ENCODE results near the gene OSBPL9.

The OSBPL9 gene

DNA sequence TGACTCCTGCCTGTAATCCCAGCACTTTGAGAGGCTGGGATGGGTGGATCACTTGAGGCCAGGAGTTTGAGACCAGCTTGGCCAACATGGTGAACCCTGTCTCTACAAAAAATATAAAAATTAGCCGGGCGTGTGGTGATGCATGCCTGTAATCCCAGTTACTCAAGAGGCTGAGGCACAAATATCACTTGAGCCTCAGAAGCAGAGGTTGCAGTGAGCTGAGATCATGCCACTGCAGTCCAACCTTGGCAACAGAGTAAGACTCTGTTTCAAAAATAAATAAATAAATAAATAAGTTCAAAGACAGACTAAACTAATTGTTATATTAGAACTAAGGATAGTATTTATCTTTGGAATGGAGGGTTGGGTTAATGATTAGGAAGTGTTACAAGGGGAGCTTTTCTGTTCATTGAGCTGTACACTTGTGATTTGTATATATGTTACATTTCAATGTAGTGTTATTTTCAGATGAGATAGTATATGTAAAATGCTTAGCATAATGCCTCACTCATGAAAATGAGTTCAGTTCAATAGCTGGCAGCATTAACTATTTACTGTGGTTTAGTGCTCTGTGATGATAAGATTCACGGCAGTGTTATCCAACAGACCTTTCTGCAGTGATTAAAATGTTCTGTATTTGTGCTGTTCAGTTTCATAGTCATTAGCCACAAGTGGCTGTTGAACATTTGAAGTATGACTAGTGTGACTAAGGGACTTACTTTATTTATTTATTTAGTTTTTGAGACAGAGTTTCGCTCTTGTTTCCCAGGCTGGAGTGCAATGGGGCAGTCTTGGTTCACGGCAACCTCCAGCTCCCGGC is 47.7 kb downstream of the OSBPL9 start:
- no peak overlapping the region for H3K27ac ChIP-seq
- TF ChIP-seq, protein P1, sequence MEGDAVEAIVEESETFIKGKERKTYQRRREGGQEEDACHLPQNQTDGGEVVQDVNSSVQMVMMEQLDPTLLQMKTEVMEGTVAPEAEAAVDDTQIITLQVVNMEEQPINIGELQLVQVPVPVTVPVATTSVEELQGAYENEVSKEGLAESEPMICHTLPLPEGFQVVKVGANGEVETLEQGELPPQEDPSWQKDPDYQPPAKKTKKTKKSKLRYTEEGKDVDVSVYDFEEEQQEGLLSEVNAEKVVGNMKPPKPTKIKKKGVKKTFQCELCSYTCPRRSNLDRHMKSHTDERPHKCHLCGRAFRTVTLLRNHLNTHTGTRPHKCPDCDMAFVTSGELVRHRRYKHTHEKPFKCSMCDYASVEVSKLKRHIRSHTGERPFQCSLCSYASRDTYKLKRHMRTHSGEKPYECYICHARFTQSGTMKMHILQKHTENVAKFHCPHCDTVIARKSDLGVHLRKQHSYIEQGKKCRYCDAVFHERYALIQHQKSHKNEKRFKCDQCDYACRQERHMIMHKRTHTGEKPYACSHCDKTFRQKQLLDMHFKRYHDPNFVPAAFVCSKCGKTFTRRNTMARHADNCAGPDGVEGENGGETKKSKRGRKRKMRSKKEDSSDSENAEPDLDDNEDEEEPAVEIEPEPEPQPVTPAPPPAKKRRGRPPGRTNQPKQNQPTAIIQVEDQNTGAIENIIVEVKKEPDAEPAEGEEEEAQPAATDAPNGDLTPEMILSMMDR (IDR thresholded peaks at IDR 0.05) = no peak
- TF ChIP-seq ZFX (IDR thresholded peaks at IDR 0.05; ENCODE audit: borderline replicate concordance) = no peak

DNA sequence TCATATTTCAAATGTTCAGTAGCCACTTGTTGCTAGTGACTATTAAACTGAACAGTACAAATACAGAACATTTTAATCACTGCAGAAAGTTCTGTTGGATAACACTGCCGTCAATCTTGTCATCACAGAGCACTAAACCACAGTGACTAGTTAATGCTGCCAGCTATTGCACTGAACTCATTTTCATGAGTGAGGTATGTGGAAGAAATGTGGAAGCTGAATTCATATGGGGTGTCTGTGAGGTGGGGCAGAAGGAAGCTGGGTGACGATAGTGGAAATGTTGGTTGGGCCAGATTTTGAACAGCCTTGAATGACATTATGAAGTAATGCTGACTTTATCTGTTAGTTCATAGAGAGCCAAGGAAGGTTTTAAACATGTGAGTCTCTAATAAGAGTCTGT is 49.6 kb downstream of the OSBPL9 start:
- no peak overlapping the region for H3K27ac ChIP-seq
- no peak for TF ChIP-seq ZFX (IDR thresholded peaks at IDR 0.05; ENCODE audit: borderline replicate concordance)
- TF ChIP-seq, protein P1 (IDR thresholded peaks at IDR 0.05) = no peak

DNA sequence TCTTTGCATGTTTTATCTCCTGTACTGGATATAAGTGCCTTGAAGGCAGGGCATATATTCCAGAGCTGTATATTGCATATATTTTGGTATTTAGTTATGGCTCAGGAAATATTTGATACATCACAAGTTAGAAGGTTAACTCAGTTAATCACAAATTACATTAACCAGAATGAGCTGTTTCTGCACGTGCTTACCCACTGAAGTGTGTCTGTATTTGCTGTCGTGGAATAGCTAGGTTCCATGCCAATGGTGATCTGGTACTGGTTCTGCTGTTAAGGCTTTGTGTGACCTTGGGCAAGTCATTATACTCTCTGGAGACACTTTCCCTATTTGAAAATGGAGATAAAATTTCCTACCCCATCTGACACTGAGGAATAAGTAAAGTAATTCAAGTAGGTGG is 50.7 kb downstream of the OSBPL9 start:
- no peak overlapping the region for H3K27ac ChIP-seq
- TF ChIP-seq, protein P1 (IDR thresholded peaks at IDR 0.05) = no peak

DNA sequence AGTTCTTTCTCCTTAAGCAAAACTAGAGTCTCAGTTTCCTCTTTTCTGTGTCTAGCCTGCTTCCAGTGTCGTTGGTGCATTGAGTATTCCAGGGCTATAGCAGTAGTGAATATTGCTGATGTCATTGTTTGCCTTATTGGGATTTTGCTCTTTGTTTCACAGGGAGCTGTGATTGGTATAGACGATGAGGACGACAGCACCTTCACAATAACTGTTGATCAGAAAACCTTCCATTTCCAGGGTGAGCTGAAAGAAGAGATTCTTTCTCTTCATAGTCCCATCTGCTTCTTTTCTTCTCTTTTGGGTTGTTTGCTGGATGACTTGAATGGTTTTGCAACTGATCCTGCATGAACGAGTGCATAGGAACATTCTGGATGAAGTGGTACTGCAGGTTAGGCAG is 52.4 kb downstream of the OSBPL9 start:
- peak overlapping the region; percentile 57 for H3K27ac ChIP-seq
- no peak for TF ChIP-seq ZFX (IDR thresholded peaks at IDR 0.05; ENCODE audit: borderline replicate concordance)
- TF ChIP-seq, protein P1 (IDR thresholded peaks at IDR 0.05) = no peak

DNA sequence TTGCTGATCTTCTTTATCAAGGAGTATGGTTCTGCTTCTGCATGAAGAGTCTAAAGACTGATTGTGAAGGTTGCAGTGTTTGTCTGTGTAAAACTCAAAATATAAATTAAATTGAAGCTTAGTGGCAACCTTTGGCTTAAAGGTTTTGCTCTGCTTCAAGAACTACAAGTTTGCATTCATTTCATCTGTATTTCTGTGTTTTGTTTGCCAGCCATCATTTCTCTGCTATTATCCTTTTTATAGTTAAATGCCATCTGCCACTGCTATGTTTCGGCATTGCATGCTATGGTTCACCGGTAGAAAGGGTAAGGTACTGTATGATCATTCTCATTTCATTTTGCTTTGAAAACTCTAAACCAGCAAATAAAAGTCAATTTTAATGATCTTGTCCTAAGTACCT is 52.9 kb downstream of the OSBPL9 start:
- TF ChIP-seq, protein P1 (IDR thresholded peaks at IDR 0.05) = no peak
- peak overlapping the region; percentile 57 for H3K27ac ChIP-seq

DNA sequence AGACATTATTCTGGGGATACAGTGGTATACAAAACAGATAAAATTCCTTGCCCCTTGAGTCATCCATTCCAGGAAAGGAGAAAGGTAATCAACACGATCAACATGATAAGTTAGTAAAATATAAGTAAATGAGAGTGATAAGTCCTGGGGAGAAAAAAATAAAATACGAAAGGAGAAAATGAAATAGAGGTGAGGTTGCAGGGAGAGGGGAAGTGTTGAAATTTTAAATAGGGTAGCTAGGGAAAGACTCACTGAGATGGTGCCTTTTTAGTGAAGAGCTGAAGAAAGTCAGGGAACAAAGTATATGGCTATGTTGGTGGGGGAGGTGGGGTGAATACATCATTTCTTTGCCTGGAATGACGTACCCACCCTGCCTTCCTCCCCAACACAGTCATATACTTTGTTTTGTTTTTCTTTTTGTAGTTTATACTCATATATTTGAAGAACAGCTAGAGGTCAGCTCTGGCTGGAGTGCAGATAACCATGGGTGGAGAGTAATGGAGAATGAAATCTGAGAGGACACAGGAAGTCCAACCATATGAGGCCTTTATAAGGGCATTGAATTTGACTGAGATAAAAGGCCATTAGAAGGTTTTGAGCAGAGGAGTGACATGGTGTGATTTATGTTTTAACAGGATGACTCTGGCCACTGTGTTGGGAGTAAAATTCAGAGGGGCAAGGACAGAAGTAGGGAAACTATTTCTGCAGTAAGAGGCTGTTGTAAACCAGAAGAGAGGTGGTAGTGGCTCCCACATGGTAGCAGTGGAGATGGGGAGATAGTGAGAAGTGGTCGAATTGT is 54.8 kb downstream of the OSBPL9 start:
- TF ChIP-seq, protein P1 (IDR thresholded peaks at IDR 0.05) = no peak
- TF ChIP-seq ZFX (IDR thresholded peaks at IDR 0.05; ENCODE audit: borderline replicate concordance) = no peak
- H3K27ac ChIP-seq = no peak overlapping the region

DNA sequence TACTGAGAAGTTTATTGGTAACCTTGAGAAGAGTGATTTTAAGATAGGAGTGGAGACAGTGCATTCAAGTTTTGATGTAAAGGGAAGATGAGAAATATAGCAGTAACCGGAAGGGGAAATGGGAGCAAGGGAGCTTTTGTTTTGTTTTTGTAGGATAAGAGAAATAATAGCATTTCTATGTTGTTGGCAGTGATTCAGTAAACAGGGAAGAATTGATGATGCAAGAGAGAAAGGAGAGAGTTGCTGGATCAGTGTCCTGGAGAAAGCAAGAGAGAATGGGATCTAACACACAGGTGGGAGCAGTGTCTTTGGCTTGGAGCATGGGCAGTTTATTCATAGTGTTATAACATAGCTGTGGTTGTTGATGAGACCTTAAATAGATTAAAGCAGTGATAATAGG is 56.4 kb downstream of the OSBPL9 start:
- no peak overlapping the region for H3K27ac ChIP-seq
- TF ChIP-seq, protein P1 (IDR thresholded peaks at IDR 0.05) = no peak
- TF ChIP-seq ZFX (IDR thresholded peaks at IDR 0.05; ENCODE audit: borderline replicate concordance) = no peak

Measured in 22Rv1 (cell line).